GM23248 (cell line): Measurements from ENCODE around the gene AMOTL1. TPM values are rescaled to one million over a fixed set of nuclear protein-coding genes. Genes with fewer than 3 reads are reported as not detected.

Experiments used
- DNase-seq: peaks from one replicate; pipeline ENCODE4 v3.0.0-alpha.2; 2015
- H2AFZ ChIP-seq: fragments of 200-600 bp; sonication (generic); 2 replicates; pipeline ENCODE4 v1.6.1; 2016; ENCODE audit warnings: antibody characterized with exemption
- H3F3A ChIP-seq: fragments of 200-600 bp; sonication (generic); 2 replicates; pipeline ENCODE4 v1.6.1; 2016; ENCODE audit warnings: mild to moderate bottlenecking, antibody characterized with exemption, mixed run types; ENCODE audit not compliant: insufficient read depth
- H3K27ac ChIP-seq: fragments of 200-600 bp; sonication (generic); 2 replicates; pipeline ENCODE4 v1.5.1; 2016; ENCODE audit warnings: mild to moderate bottlenecking
- H3K27me3 ChIP-seq: fragments of 200-600 bp; sonication (generic); replicated peaks from 2 replicates; pipeline ENCODE4 v1.6.1; 2016; ENCODE audit warnings: mild to moderate bottlenecking; ENCODE audit not compliant: insufficient read depth
- H3K36me3 ChIP-seq: fragments of 200-600 bp; sonication (generic); 2 replicates; pipeline ENCODE4 v1.6.1; 2016; ENCODE audit warnings: low read depth, mild to moderate bottlenecking
- H3K4me1 ChIP-seq: fragments of 200-600 bp; sonication (generic); 2 replicates; pipeline ENCODE4 v1.6.1; 2016; ENCODE audit warnings: mild to moderate bottlenecking; ENCODE audit not compliant: insufficient read depth
- H3K4me2 ChIP-seq: fragments of 200-600 bp; sonication (generic); one replicate; pipeline ENCODE4 v1.6.1; 2016; ENCODE audit warnings: mild to moderate bottlenecking; ENCODE audit not compliant: unreplicated experiment
- H3K4me3 ChIP-seq: fragments of 200-600 bp; sonication (generic); 2 replicates; pipeline ENCODE4 v1.5.1; 2016; ENCODE audit warnings: mild to moderate bottlenecking
- H3K79me2 ChIP-seq: fragments of 200-600 bp; sonication (generic); 2 replicates; pipeline ENCODE4 v1.6.1; 2016; ENCODE audit warnings: mild to moderate bottlenecking; ENCODE audit not compliant: insufficient read depth
- H3K9ac ChIP-seq: fragments of 200-600 bp; sonication (generic); 2 replicates; pipeline ENCODE4 v1.6.1; 2016; ENCODE audit warnings: mild to moderate bottlenecking
- H3K9me2 ChIP-seq: fragments of 200-600 bp; sonication (generic); 2 replicates; pipeline ENCODE4 v1.6.1; 2016; ENCODE audit warnings: mixed run types, mild to moderate bottlenecking, moderate library complexity; ENCODE audit not compliant: insufficient read depth
- H3K9me3 ChIP-seq: fragments of 200-600 bp; sonication (generic); one replicate; pipeline ENCODE4 v1.6.1; 2017; ENCODE audit warnings: low read depth
- H4K20me1 ChIP-seq: fragments of 200-600 bp; sonication (generic); 2 replicates; pipeline ENCODE4 v1.6.0; 2016; ENCODE audit not compliant: insufficient read depth
- EZH2 ChIP-seq: fragments of 200-600 bp; sonication (generic); IDR thresholded peaks from 2 replicates; pipeline ENCODE4 v1.6.1; 2018; ENCODE audit warnings: antibody characterized with exemption, mild to moderate bottlenecking; ENCODE audit not compliant: insufficient read depth, poor library complexity, severe bottlenecking
- EZH2phosphoT487 ChIP-seq: fragments of 200-600 bp; sonication (generic); IDR thresholded peaks from 2 replicates; pipeline ENCODE4 v1.6.1; 2018; ENCODE audit warnings: antibody characterized with exemption, moderate library complexity, mild to moderate bottlenecking, low read depth; ENCODE audit not compliant: insufficient read depth
- WGBS, 2 experiments: methylation state at CpG; one replicate each; pipeline ENCODE4 v1.1.6; 2015 to 2017; ENCODE audit warnings: low lambda C conversion rate in 2 of 2, low coverage in 1 of 2; ENCODE audit errors: missing lambda C conversion rate in 2 of 2; 5-methylcytosine and 5-hydroxymethylcytosine counted together
- in situ Hi-C: fragments of 300-500 bp; cut with MboI; formaldehyde crosslinking; loops from 2 replicates; pipeline ENCODE4 v1.15.0; 2020
- polyA plus RNA-seq: library from polyadenylated mRNA; unstranded; fragments of >200 nt; fragmentation: Nextera tagmentation; extraction: Ambion mirVana; gene quantifications from 2 replicates; pipeline ENCODE4 v1.2.1, GENCODE V29; 2016
- total RNA-seq: library from RNA; depleted of rRNA; stranded (reverse); fragments of >200 nt; shearing (Covaris generic); gene quantifications from 2 replicates; pipeline ENCODE4 v1.2.3, GENCODE V29; 2014

Gene AMOTL1
- total and polyA plus RNA-seq, 2 experiments from 2014 or later: 22.3 to 50.8 TPM

GRCh38 chr11:94871491-94872185, 103.5 kb downstream of the AMOTL1 start:
- H3F3A ChIP-seq: peaks cover 16% of the 10 kb centered on the region
- 91% methylated on average over 15 of the region's 15 CpGs for WGBS, 2 experiments
- in situ Hi-C loops: loop anchor here (10.0 kb wide), 1 partner anchor 247 kb away; no protein-coding TSS in a partner anchor
- TF ChIP-seq EZH2: no peak
- TF ChIP-seq EZH2phosphoT487: no peak
- H3K4me1 ChIP-seq: peaks cover 18% of the 10 kb centered on the region
- no peak for DNase-seq
- H4K20me1 ChIP-seq: no peaks in the 10 kb centered on the region
- no peak overlapping the region for H3K4me3 ChIP-seq
- no peaks in the 10 kb centered on the region for H3K27me3 ChIP-seq
- no peak overlapping the region for H3K9ac ChIP-seq
- H3K4me2 ChIP-seq: no peak overlapping the region
- H3K36me3 ChIP-seq: peaks cover 38% of the 10 kb centered on the region
- no peak overlapping the region for H3K27ac ChIP-seq
- no peaks in the 10 kb centered on the region for H3K9me2 ChIP-seq
- H3K9me3 ChIP-seq: no peaks in the 10 kb centered on the region
- no peaks in the 10 kb centered on the region for H3K79me2 ChIP-seq
- no peak overlapping the region for H2AFZ ChIP-seq

GRCh38 chr11:94873916-94874540, 105.9 kb downstream of the AMOTL1 start:
- Histone ChIP-seq H4K20me1 (no peaks in the 10 kb centered on the region), H3K9me3 (no peaks in the 10 kb centered on the region), H3K4me1 (peaks cover 26% of the 10 kb centered on the region), H3K4me2 (no peak overlapping the region), H3F3A (peaks cover 26% of the 10 kb centered on the region), H3K27ac (no peak overlapping the region), H3K4me3 (no peak overlapping the region), H3K27me3 (no peaks in the 10 kb centered on the region), H3K9me2 (no peaks in the 10 kb centered on the region), H3K79me2 (no peaks in the 10 kb centered on the region), H2AFZ (no peak overlapping the region), H3K9ac (no peak overlapping the region), H3K36me3 (peaks cover 40% of the 10 kb centered on the region; the same call in 1 of the 2 replicates)
- 32 to 34% methylated on average over 5 of the region's 5 CpGs for WGBS, 2 experiments
- TF ChIP-seq EZH2 (no peak), EZH2phosphoT487 (no peak)
- DNase-seq: no peak
- in situ Hi-C loops: loop anchor here (10.0 kb wide), 1 partner anchor 249 kb away; no protein-coding TSS in a partner anchor

DNA sequence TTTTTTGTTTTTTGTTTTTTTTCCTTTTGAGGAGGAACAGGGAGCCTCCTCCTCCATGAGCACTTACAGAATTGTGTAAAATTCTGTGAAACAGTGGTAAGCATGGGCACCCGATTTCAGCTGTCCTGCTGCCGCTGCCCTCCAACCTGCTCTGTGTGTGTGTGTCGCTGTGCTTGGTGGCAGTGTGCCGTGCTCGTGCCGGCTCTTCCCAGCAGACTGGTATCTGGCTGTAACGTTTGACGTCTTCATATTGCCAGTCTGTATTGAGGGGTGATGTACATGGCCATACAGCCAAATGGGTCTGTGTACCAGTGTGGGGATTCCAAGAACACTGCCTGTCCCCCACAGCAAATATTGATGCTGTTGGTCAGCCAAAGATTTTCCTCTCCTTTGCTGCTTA, 108.1 kb downstream of the AMOTL1 start:
- in situ Hi-C loops: loop anchor here (10.0 kb wide), 1 partner anchor 251 kb away; no protein-coding TSS in a partner anchor
- Histone ChIP-seq H3K9me2 (no peaks in the 10 kb centered on the region), H3K27ac (peak overlapping the region; percentile 91), H3K4me3 (no peak overlapping the region), H2AFZ (no peak overlapping the region), H3K36me3 (peaks cover 26% of the 10 kb centered on the region; the same call in 1 of the 2 replicates), H3K79me2 (peaks cover 3% of the 10 kb centered on the region), H3K4me2 (peak overlapping the region; percentile 29), H4K20me1 (no peaks in the 10 kb centered on the region), H3K9me3 (no peaks in the 10 kb centered on the region), H3K4me1 (peaks cover 26% of the 10 kb centered on the region), H3K9ac (peak overlapping the region; percentile 71), H3F3A (peaks cover 26% of the 10 kb centered on the region), H3K27me3 (no peaks in the 10 kb centered on the region)
- TF ChIP-seq EZH2: no peak
- no peak for TF ChIP-seq EZH2phosphoT487
- 73 to 77% methylated on average over 8 of the region's 8 CpGs for WGBS, 2 experiments
- no peak for DNase-seq

GRCh38 chr11:94876645-94877442, 108.7 kb downstream of the AMOTL1 start:
- Histone ChIP-seq H3K27ac (peak overlapping the region; percentile 91), H3F3A (peaks cover 26% of the 10 kb centered on the region), H3K9ac (peak overlapping the region; percentile 71), H3K4me2 (peak overlapping the region; percentile 35), H3K9me3 (no peaks in the 10 kb centered on the region), H2AFZ (0 out of 2 replicates have a peak overlapping the region, but pooled peaks have one; percentile 35), H3K36me3 (peaks cover 21% of the 10 kb centered on the region; the same call in 1 of the 2 replicates), H4K20me1 (no peaks in the 10 kb centered on the region), H3K79me2 (peaks cover 9% of the 10 kb centered on the region), H3K4me1 (peaks cover 26% of the 10 kb centered on the region), H3K27me3 (no peaks in the 10 kb centered on the region), H3K4me3 (no peak overlapping the region), H3K9me2 (no peaks in the 10 kb centered on the region)
- in situ Hi-C loops: loop anchor here (10.0 kb wide), 1 partner anchor 252 kb away; no protein-coding TSS in a partner anchor
- peak; percentile 98 for DNase-seq
- WGBS, 2 experiments: 19 to 23% methylated on average over 12 of the region's 12 CpGs
- TF ChIP-seq EZH2 (no peak), EZH2phosphoT487 (no peak)
